ENCODE data around the gene PRAME. TPM values are rescaled to one million over a fixed set of nuclear protein-coding genes. Genes with fewer than 3 reads are reported as not detected.

PRAME gene
- total and polyA plus RNA-seq, 8 donors = not detected

GRCh38 chr22:22528780-22529179 lies 30.3 kb downstream of the PRAME start:
- Histone ChIP-seq H3K9me3 (no peaks in the 10 kb centered on the region), H3K27ac (no peak overlapping the region), H3K4me1 (no peaks in the 10 kb centered on the region), H3K27me3 (no peaks in the 10 kb centered on the region), H3K4me3 (no peak overlapping the region), H3K36me3 (no peaks in the 10 kb centered on the region)
- TF ChIP-seq CTCF (IDR thresholded peaks at IDR 0.05) = no peak
- intact Hi-C loops (cut with DNase I) = no loop called here
- DNase-seq (no peak), ATAC-seq (no peak)

- H3K4me3 ChIP-seq = no peak overlapping the region
- H3K9me3 ChIP-seq = no peaks in the 10 kb centered on the region
- H3K27ac ChIP-seq = no peak overlapping the region
- H3K36me3 ChIP-seq = no peaks in the 10 kb centered on the region
- H3K4me1 ChIP-seq = no peaks in the 10 kb centered on the region
- ATAC-seq (no peak), DNase-seq (no peak)
- no peak for TF ChIP-seq CTCF (IDR thresholded peaks at IDR 0.05)
- H3K27me3 ChIP-seq = no peaks in the 10 kb centered on the region
- intact Hi-C loops (cut with DNase I) = no loop called here
These were observed 31.8 kb downstream of the PRAME start for GRCh38 chr22:22527312-22527711.

GRCh38 chr22:22526125-22526912 lies 32.7 kb downstream of the PRAME start:
- no peak for TF ChIP-seq CTCF (IDR thresholded peaks at IDR 0.05)
- no peak for ATAC-seq
- H3K4me1 ChIP-seq = no peaks in the 10 kb centered on the region
- no peaks in the 10 kb centered on the region for H3K27me3 ChIP-seq
- no peak for DNase-seq
- H3K27ac ChIP-seq = no peak overlapping the region
- no peaks in the 10 kb centered on the region for H3K9me3 ChIP-seq
- H3K36me3 ChIP-seq = no peaks in the 10 kb centered on the region
- no peak overlapping the region for H3K4me3 ChIP-seq
- intact Hi-C loops (cut with DNase I) = no loop called here

- Histone ChIP-seq H3K36me3 (no peaks in the 10 kb centered on the region), H3K4me3 (no peak overlapping the region), H3K4me1 (no peaks in the 10 kb centered on the region), H3K27me3 (no peaks in the 10 kb centered on the region), H3K9me3 (no peaks in the 10 kb centered on the region), H3K27ac (no peak overlapping the region)
- intact Hi-C loops (cut with DNase I) = no loop called here
- ATAC-seq (no peak), DNase-seq (no peak)
- TF ChIP-seq CTCF (IDR thresholded peaks at IDR 0.05) = no peak
These were observed 35.6 kb downstream of the PRAME start for GRCh38 chr22:22523494-22523893.

DNA sequence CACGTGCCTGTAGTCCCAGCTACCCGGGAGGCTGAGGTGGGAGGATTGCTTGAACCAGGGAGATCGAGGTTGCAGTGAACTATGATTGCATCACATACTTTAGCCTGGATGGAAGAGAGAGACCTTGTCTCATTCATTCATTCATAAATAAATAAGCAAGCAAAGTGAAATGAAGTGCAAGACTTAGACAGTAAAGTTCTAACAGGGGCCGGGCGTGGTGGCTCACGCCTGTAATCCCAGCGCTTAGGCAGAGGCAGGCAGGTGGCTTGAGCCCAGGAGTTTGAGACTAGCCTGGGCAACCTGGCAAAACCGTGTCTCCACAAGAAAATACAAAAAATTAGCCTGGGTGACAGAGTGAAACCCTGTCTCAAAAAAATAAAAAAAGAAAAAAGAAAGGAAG lies 37.4 kb downstream of the PRAME start:
- Histone ChIP-seq H3K27ac (no peak overlapping the region), H3K27me3 (peaks cover 0 to 5% of the 10 kb centered on the region in 2 donors), H3K4me3 (no peak overlapping the region), H3K9me3 (no peaks in the 10 kb centered on the region), H3K36me3 (no peaks in the 10 kb centered on the region), H3K4me1 (no peaks in the 10 kb centered on the region)
- no peak for TF ChIP-seq CTCF (IDR thresholded peaks at IDR 0.05)
- intact Hi-C loops (cut with DNase I) = no loop called here
- ATAC-seq (no peak), DNase-seq (no peak)

All from left lung (tissue), 10 donors.